ENCODE results near the gene PLEKHF1. TPM values are rescaled to one million over a fixed set of nuclear protein-coding genes. Genes with fewer than 3 reads are reported as not detected.
A peak's percentile ranks its signal among the peaks of the same experiment; 100 is the strongest.

The PLEKHF1 gene
- total and polyA plus RNA-seq, 2 of the 13 experiments (the other 11 are each of a cell fraction or from before 2014, with no cell fraction given) = 2.9 to 3.8 TPM

DNA sequence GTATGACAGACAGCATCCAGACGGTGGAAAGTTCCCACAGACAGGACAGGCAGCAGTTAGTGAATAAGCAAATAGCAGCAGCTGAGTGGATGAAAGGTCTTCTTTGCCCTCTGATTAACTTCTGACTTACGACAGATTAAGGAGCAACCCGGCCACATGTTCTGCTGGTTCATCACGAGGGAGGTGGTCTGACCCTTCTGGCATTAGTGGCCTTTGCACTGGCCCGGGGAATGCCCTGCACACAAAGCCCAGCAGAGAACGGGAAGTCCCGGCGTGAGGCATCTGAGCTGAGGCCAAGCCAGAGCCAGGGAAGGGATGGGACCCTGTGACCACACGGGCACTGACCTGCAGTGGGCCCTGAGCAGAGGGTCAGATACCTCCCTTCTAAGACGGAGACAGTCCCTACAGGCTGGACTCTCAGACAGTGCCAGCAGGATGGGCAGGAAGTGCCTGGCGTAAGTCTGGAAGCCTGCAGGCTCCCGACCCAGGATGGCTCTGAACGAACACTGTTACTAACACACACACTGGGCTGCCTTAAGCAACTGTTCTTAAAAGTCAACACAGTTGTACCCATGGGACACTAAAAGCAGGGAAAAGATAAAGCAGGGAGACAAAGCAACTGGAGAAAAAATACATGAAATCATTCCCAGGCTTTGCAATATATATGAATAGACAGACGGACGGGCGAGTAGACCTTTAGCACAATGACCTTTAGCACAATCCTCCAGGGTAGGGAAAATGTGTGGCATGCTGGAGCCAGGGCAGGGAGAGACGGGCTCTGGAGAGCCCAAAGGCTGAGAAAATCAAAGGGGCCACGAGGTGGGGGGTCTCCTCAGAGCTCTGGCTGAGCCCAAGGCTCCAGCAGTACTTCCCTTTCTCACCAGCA is 43.5 kb downstream of the PLEKHF1 start (continued):
- TF ChIP-seq TCF12 (IDR thresholded peaks at IDR 0.05) (no peak), TCF12 (CRISPR knock-in tag; IDR thresholded peaks at IDR 0.05) (peak; percentile 52; the same call in 1 of the 2 replicates), THYN1 (CRISPR knock-in tag; IDR thresholded peaks at IDR 0.05; ENCODE audit: borderline replicate concordance, low read depth) (no peak), NRL (CRISPR knock-in tag; IDR thresholded peaks at IDR 0.05; ENCODE audit: borderline replicate concordance) (no peak), CEBPG (CRISPR knock-in tag; IDR thresholded peaks at IDR 0.05) (no peak), ZBTB20 (CRISPR knock-in tag; IDR thresholded peaks at IDR 0.05; ENCODE audit: borderline replicate concordance, low read depth) (peak; percentile 39; the same call in 1 of the 2 replicates), TOPORS (CRISPR knock-in tag; IDR thresholded peaks at IDR 0.05) (0 out of 2 replicates have a peak, but pooled peaks have one; percentile 45), ZNF235 (CRISPR knock-in tag; IDR thresholded peaks at IDR 0.05; ENCODE audit: borderline replicate concordance) (no peak), ZNF772 (CRISPR knock-in tag; IDR thresholded peaks at IDR 0.05) (0 out of 2 replicates have a peak, but pooled peaks have one; percentile 45), JUND (CRISPR knock-in tag; IDR thresholded peaks at IDR 0.05) (0 out of 2 replicates have a peak, but pooled peaks have one; percentile 48), ZSCAN21 (CRISPR knock-in tag; IDR thresholded peaks at IDR 0.05; ENCODE audit: borderline replicate concordance) (0 out of 2 replicates have a peak, but pooled peaks have one; percentile 14), ZSCAN25 (CRISPR knock-in tag; IDR thresholded peaks at IDR 0.05) (no peak; the same call in 1 of the 2 replicates), GABPB1 (CRISPR knock-in tag; IDR thresholded peaks at IDR 0.05) (peak; percentile 46), NFYB (CRISPR knock-in tag; IDR thresholded peaks at IDR 0.05) (peak; percentile 13; the same call in 1 of the 2 replicates), ZSCAN9 (CRISPR knock-in tag; IDR thresholded peaks at IDR 0.05; ENCODE audit: borderline replicate concordance) (peak; percentile 53; the same call in 1 of the 2 replicates), ZNF180 (CRISPR knock-in tag; IDR thresholded peaks at IDR 0.05; ENCODE audit: borderline replicate concordance, low read depth) (no peak), GZF1 (CRISPR knock-in tag; IDR thresholded peaks at IDR 0.05) (no peak), ZNF605 (CRISPR knock-in tag; IDR thresholded peaks at IDR 0.05) (no peak), ZFY (CRISPR knock-in tag; IDR thresholded peaks at IDR 0.05) (peak; percentile 47; the same call in 1 of the 2 replicates), NKX3-1 (CRISPR knock-in tag; IDR thresholded peaks at IDR 0.05) (no peak), ZNF570 (CRISPR knock-in tag; IDR thresholded peaks at IDR 0.05; ENCODE audit: borderline replicate concordance) (no peak), ZNF510 (CRISPR knock-in tag; IDR thresholded peaks at IDR 0.05; ENCODE audit: low read depth) (no peak), JARID2 (CRISPR knock-in tag; IDR thresholded peaks at IDR 0.05; ENCODE audit: insufficient replicate concordance) (no peak)
- TF ChIP-seq, protein P1, sequence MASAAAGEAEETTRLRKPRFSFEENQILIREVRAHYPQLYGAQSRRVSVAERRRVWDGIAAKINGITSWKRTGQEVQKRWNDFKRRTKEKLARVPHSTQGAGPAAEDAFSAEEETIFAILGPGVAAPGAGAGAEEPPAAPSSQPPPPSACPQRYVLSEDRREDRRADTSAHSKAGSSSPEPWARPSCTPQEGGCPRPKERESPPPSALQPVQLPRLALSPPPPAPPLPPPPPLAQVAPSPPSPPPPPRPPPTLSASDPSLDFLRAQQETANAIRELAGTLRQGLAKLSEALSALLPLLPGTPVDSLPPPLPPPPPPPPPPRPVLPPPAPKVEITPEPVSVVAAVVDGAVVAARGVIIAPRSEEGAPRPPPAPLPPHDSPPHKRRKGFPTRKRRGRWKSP (CRISPR knock-in tag; IDR thresholded peaks at IDR 0.05) = no peak
- TF ChIP-seq, protein P2, sequence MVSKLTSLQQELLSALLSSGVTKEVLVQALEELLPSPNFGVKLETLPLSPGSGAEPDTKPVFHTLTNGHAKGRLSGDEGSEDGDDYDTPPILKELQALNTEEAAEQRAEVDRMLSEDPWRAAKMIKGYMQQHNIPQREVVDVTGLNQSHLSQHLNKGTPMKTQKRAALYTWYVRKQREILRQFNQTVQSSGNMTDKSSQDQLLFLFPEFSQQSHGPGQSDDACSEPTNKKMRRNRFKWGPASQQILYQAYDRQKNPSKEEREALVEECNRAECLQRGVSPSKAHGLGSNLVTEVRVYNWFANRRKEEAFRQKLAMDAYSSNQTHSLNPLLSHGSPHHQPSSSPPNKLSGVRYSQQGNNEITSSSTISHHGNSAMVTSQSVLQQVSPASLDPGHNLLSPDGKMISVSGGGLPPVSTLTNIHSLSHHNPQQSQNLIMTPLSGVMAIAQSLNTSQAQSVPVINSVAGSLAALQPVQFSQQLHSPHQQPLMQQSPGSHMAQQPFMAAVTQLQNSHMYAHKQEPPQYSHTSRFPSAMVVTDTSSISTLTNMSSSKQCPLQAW (CRISPR knock-in tag; IDR thresholded peaks at IDR 0.05) = peak; percentile 0; the same call in 1 of the 2 replicates
- TF ChIP-seq, protein P3, sequence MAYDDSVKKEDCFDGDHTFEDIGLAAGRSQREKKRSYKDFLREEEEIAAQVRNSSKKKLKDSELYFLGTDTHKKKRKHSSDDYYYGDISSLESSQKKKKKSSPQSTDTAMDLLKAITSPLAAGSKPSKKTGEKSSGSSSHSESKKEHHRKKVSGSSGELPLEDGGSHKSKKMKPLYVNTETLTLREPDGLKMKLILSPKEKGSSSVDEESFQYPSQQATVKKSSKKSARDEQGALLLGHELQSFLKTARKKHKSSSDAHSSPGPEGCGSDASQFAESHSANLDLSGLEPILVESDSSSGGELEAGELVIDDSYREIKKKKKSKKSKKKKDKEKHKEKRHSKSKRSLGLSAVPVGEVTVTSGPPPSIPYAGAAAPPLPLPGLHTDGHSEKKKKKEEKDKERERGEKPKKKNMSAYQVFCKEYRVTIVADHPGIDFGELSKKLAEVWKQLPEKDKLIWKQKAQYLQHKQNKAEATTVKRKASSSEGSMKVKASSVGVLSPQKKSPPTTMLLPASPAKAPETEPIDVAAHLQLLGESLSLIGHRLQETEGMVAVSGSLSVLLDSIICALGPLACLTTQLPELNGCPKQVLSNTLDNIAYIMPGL (CRISPR knock-in tag; IDR thresholded peaks at IDR 0.05; ENCODE audit: borderline replicate concordance in 1 of 2, low read depth in 1 of 2) = peak in 1 of 2 experiments; percentile 32; a peak in 1 of 4 replicates
